Keratinocyte (primary cell): ENCODE measurements around the gene STAMBPL1. TPM values are rescaled to one million over a fixed set of nuclear protein-coding genes. Genes with fewer than 3 reads are reported as not detected.

Experiments
- DNase-seq: peaks from one replicate; pipeline ENCODE4 v3.0.0-alpha.2; 2011; ENCODE audit warnings: low read depth, missing footprints, low spot score
- FAIRE-seq: peaks from 2 replicates; lab custom pipeline; 2011; peaks lifted over from hg19 to GRCh38; lab: Jason Lieb, UNC
- H2AFZ ChIP-seq: 2 replicates; pipeline ENCODE4 v1.6.0; 2012; ENCODE audit warnings: low read length, control low read depth, inconsistent platforms; ENCODE audit not compliant: control insufficient read depth
- H3K27ac ChIP-seq: 2 replicates; pipeline ENCODE4 v1.5.1; 2011; ENCODE audit warnings: low read length; ENCODE audit not compliant: control insufficient read depth, insufficient read depth
- H3K27me3 ChIP-seq: 3 replicates; pipeline ENCODE4 v1.6.0; 2011; ENCODE audit warnings: low read length; ENCODE audit not compliant: control insufficient read depth, insufficient read depth; ENCODE audit errors: extremely low read depth
- H3K36me3 ChIP-seq, 2 experiments: 2 replicates in 1 of 2; 3 replicates in 1 of 2; pipeline ENCODE4 v1.5.1; 2011; ENCODE audit warnings: low read length in 2 of 2, mild to moderate bottlenecking in 1 of 2; ENCODE audit not compliant: control insufficient read depth in 2 of 2, insufficient read depth in 2 of 2; ENCODE audit errors: extremely low read depth in 1 of 2
- H3K4me1 ChIP-seq: 3 replicates; pipeline ENCODE4 v1.5.1; 2011; ENCODE audit warnings: low read length; ENCODE audit not compliant: control insufficient read depth, insufficient read depth; ENCODE audit errors: extremely low read depth
- H3K4me2 ChIP-seq: 3 replicates; pipeline ENCODE4 v1.6.0; 2011; ENCODE audit warnings: low read depth, low read length; ENCODE audit not compliant: control insufficient read depth, insufficient read depth; ENCODE audit errors: extremely low read depth
- H3K4me3 ChIP-seq, 3 experiments: fragments of 200-600 bp in 1 of 3; sonication (generic) in 1 of 3; 2 replicates in 2 of 3; 3 replicates in 1 of 3; pipeline ENCODE4 v1.5.1; 2011 to 2016; ENCODE audit warnings: low read length in 3 of 3, mild to moderate bottlenecking in 3 of 3, control low read depth in 2 of 3, inconsistent platforms in 1 of 3, low read depth in 1 of 3, mixed read lengths in 1 of 3, mixed run types in 1 of 3, moderate library complexity in 1 of 3; ENCODE audit not compliant: control insufficient read depth in 2 of 3, insufficient read depth in 2 of 3; ENCODE audit errors: extremely low read depth in 1 of 3
- H3K79me2 ChIP-seq: 2 replicates; pipeline ENCODE4 v1.6.0; 2012; ENCODE audit warnings: low read length; ENCODE audit not compliant: control insufficient read depth, insufficient read depth
- H3K9ac ChIP-seq: 3 replicates; pipeline ENCODE4 v1.6.0; 2011; ENCODE audit warnings: low read length; ENCODE audit not compliant: control insufficient read depth, insufficient read depth; ENCODE audit errors: extremely low read depth
- H3K9me1 ChIP-seq: 3 replicates; pipeline ENCODE4 v1.6.0; 2011; ENCODE audit warnings: low read length; ENCODE audit not compliant: control insufficient read depth, insufficient read depth; ENCODE audit errors: extremely low read depth
- H3K9me3 ChIP-seq: 2 replicates; pipeline ENCODE4 v1.5.1; 2012; ENCODE audit warnings: low read depth, low read length; ENCODE audit not compliant: control insufficient read depth
- H4K20me1 ChIP-seq: 3 replicates; pipeline ENCODE4 v1.6.0; 2011; ENCODE audit warnings: low read length; ENCODE audit not compliant: control insufficient read depth, insufficient read depth; ENCODE audit errors: extremely low read depth
- EZH2 ChIP-seq: IDR thresholded peaks from one replicate; pipeline ENCODE4 v1.6.1; 2012; ENCODE audit warnings: inconsistent platforms, mild to moderate bottlenecking, low read length, moderate library complexity
- dilution Hi-C: fragments of 300-500 bp; cut with MboI; formaldehyde crosslinking; loops from one replicate; pipeline ENCODE4 v1.7.0; 2020; ENCODE audit warnings: low sequenced_read_pairs; ENCODE audit not compliant: extremely low pct_ligation_motif_present
- polyA plus RNA-seq, 5 experiments: library from polyadenylated mRNA; depleted of rRNA in 3 of 5; stranded (reverse) in 3 of 5; stranded (forward) in 1 of 5; unstranded in 1 of 5; fragments of >200 nt; gene quantifications; 1 replicate in 1 of 5; 2 replicates in 3 of 5; 3 replicates in 1 of 5; pipeline versions ENCODE4 v1.2.1 to v1.2.3, GENCODE V29; 2011 to 2012; ENCODE audit warnings: missing spikeins in 2 of 5, low read depth in 1 of 5, low replicate concordance in 1 of 5
- TF ChIP-seq, protein P1 (sequence below), 3 experiments: IDR thresholded peaks in 1 of 3; conservative IDR thresholded peaks in 1 of 3; optimal IDR thresholded peaks in 1 of 3; 2 replicates in 2 of 3; 3 replicates in 1 of 3; pipeline versions ENCODE3 to v1.5.1; 2011; ENCODE audit warnings: low read length in 3 of 3, mild to moderate bottlenecking in 3 of 3, moderate library complexity in 2 of 3, control low read depth in 1 of 3, inconsistent platforms in 1 of 3; ENCODE audit not compliant: insufficient read depth in 2 of 3; ENCODE audit errors: extremely low read depth in 1 of 3

Gene STAMBPL1
- polyA plus RNA-seq, 1 donor (not counting 4 experiments of a cell fraction or from before 2014, with no cell fraction given): 9.0 TPM

- no peaks in the 10 kb centered on the region for H3K9me1 ChIP-seq
- no peak overlapping the region for H3K9ac ChIP-seq
- no peaks in the 10 kb centered on the region for H3K36me3 ChIP-seq
- TF ChIP-seq, protein P1, sequence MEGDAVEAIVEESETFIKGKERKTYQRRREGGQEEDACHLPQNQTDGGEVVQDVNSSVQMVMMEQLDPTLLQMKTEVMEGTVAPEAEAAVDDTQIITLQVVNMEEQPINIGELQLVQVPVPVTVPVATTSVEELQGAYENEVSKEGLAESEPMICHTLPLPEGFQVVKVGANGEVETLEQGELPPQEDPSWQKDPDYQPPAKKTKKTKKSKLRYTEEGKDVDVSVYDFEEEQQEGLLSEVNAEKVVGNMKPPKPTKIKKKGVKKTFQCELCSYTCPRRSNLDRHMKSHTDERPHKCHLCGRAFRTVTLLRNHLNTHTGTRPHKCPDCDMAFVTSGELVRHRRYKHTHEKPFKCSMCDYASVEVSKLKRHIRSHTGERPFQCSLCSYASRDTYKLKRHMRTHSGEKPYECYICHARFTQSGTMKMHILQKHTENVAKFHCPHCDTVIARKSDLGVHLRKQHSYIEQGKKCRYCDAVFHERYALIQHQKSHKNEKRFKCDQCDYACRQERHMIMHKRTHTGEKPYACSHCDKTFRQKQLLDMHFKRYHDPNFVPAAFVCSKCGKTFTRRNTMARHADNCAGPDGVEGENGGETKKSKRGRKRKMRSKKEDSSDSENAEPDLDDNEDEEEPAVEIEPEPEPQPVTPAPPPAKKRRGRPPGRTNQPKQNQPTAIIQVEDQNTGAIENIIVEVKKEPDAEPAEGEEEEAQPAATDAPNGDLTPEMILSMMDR (optimal IDR thresholded peaks at IDR 0.05 in 1 of 3, IDR thresholded peaks at IDR 0.05 in 1 of 3, conservative IDR thresholded peaks at IDR 0.05 in 1 of 3; ENCODE audit: extremely low read depth in 1 of 3, insufficient read depth in 2 of 3, low read length in 3 of 3): no peak
- no peak for TF ChIP-seq EZH2
- H3K27ac ChIP-seq: no peak overlapping the region
- no peaks in the 10 kb centered on the region for H3K27me3 ChIP-seq
- H3K4me2 ChIP-seq: no peak overlapping the region
- FAIRE-seq: no peak
- no peak for DNase-seq
- no peaks in the 10 kb centered on the region for H3K4me1 ChIP-seq
- no peak overlapping the region for H3K4me3 ChIP-seq
- dilution Hi-C loops: no loop called here
- H3K79me2 ChIP-seq: no peaks in the 10 kb centered on the region
- H4K20me1 ChIP-seq: no peaks in the 10 kb centered on the region
- H3K9me3 ChIP-seq: no peaks in the 10 kb centered on the region
- no peak overlapping the region for H2AFZ ChIP-seq
Measured at GRCh38 chr10:88961266-88961665, 81.2 kb downstream of the STAMBPL1 start.

DNA sequence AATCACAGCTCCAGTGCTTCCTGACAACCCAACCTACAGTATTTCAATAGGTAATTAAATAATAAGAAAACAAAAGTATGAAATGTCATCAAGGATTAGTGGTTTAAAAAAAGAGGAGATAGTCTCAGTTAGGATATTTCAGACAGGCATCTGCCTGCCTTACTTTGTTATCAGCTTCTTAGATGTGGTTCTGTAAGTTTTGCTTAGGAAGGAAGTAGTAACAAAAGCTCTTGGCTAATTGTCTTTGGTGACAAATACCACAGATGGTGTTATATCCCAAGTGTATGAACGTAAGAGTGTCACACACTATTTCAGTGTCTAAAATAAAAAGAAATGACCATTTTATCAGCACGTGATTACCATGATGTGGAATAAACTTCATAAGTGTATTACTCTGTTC lies 82.3 kb downstream of the STAMBPL1 start:
- Histone ChIP-seq H3K27me3 (no peaks in the 10 kb centered on the region), H3K9me1 (no peaks in the 10 kb centered on the region), H3K79me2 (no peaks in the 10 kb centered on the region), H2AFZ (no peak overlapping the region), H3K27ac (no peak overlapping the region), H3K4me2 (no peak overlapping the region), H3K9ac (no peak overlapping the region), H3K9me3 (no peaks in the 10 kb centered on the region), H4K20me1 (no peaks in the 10 kb centered on the region), H3K4me1 (no peaks in the 10 kb centered on the region), H3K4me3 (no peak overlapping the region), H3K36me3 (no peaks in the 10 kb centered on the region)
- FAIRE-seq: no peak
- TF ChIP-seq, protein P1 (optimal IDR thresholded peaks at IDR 0.05 in 1 of 3, IDR thresholded peaks at IDR 0.05 in 1 of 3, conservative IDR thresholded peaks at IDR 0.05 in 1 of 3; ENCODE audit: extremely low read depth in 1 of 3, insufficient read depth in 2 of 3, low read length in 3 of 3): no peak
- no peak for TF ChIP-seq EZH2
- DNase-seq: no peak
- dilution Hi-C loops: no loop called here
